ENCODE results near the gene CST9L.

Gene CST9L

GRCh38 chr20:23568320-23568970, at the start of gene CST9L:
CST9L (minus strand) TSS chr20:23568484; CDS start chr20:23568450, 34 bp downstream.
- DNase-seq, result no peak

GRCh38 chr20:23614163-23614562, 45.9 kb upstream of the CST9L start:
- DNase-seq, result no peak

- no peak for DNase-seq
These were observed 45.4 kb upstream of the CST9L start for GRCh38 chr20:23613676-23614075.

- no peak for DNase-seq
These were observed 44.1 kb upstream of the CST9L start for GRCh38 chr20:23612396-23612795.

- DNase-seq, result no peak
These were observed 41.3 kb upstream of the CST9L start for GRCh38 chr20:23609486-23610109.

- DNase-seq, result no peak
These were observed 40.1 kb upstream of the CST9L start for GRCh38 chr20:23608251-23608846.

- DNase-seq, result no peak
These were observed 39.4 kb upstream of the CST9L start for GRCh38 chr20:23607497-23608245.

GRCh38 chr20:23606652-23607049, 38.4 kb upstream of the CST9L start:
- DNase-seq, result peak; percentile 69

- DNase-seq, result no peak
These were observed 37.8 kb upstream of the CST9L start, which contains the start of gene CST9 for GRCh38 chr20:23605867-23606651. CST9 (minus strand) TSS chr20:23605917; CDS start chr20:23605864, 53 bp downstream.

- no peak for DNase-seq
These were observed 36.0 kb upstream of the CST9L start for GRCh38 chr20:23604306-23604705.

- DNase-seq, result no peak
These were observed 35.0 kb upstream of the CST9L start for GRCh38 chr20:23603321-23603720.

GRCh38 chr20:23602699-23603098, 34.4 kb upstream of the CST9L start:
- DNase-seq, result no peak

GRCh38 chr20:23602241-23602640, 34.0 kb upstream of the CST9L start:
- no peak for DNase-seq

- no peak for DNase-seq
These were observed 33.4 kb upstream of the CST9L start for GRCh38 chr20:23601715-23602114.

GRCh38 chr20:23598481-23598880, 30.2 kb upstream of the CST9L start:
- no peak for DNase-seq

- DNase-seq, result no peak
These were observed 28.4 kb upstream of the CST9L start for GRCh38 chr20:23596579-23597250.

GRCh38 chr20:23595941-23596340, 27.7 kb upstream of the CST9L start:
- no peak for DNase-seq

- no peak for DNase-seq
These were observed 20.4 kb upstream of the CST9L start for GRCh38 chr20:23588434-23589403.

- DNase-seq, result no peak
These were observed 19.3 kb upstream of the CST9L start for GRCh38 chr20:23587631-23588030.

GRCh38 chr20:23586735-23587525, 18.6 kb upstream of the CST9L start:
- no peak for DNase-seq
